Stimulated activated naive CD8-positive, alpha-beta T cell treated with anti-CD3 and anti-CD28 coated beads, Interleukin-15, Interleukin-2, amounts not matched to agents 100 ng/mL and 50 ng/mL, for 24 hours (primary cell): Measurements from ENCODE around the gene SRBD1.

Experiments used
- H3K27ac Mint-ChIP-seq: one replicate; pipeline ENCODE4 v1.8.0; 2021; ENCODE audit warnings: mild to moderate bottlenecking, mixed read lengths
- H3K27me3 Mint-ChIP-seq: one replicate; pipeline ENCODE4 v1.8.0; 2021; ENCODE audit warnings: mixed read lengths
- H3K36me3 Mint-ChIP-seq: one replicate; pipeline ENCODE4 v1.8.0; 2021; ENCODE audit warnings: low read depth, mixed read lengths
- H3K4me1 Mint-ChIP-seq: one replicate; pipeline ENCODE4 v1.8.0; 2021; ENCODE audit warnings: low read depth, mixed read lengths
- H3K4me3 Mint-ChIP-seq: one replicate; pipeline ENCODE4 v1.8.0; 2021; ENCODE audit warnings: mild to moderate bottlenecking, mixed read lengths
- H3K9me3 Mint-ChIP-seq: one replicate; pipeline ENCODE4 v1.8.0; 2021; ENCODE audit warnings: mixed read lengths

Gene SRBD1

GRCh38 chr2:45616658-45617411 lies 5.8 kb upstream of the SRBD1 start:
- Mint-ChIP-seq H3K27me3 (peaks cover 2% of the 10 kb centered on the region), H3K4me1 (peaks cover 6% of the 10 kb centered on the region), H3K4me3 (no peak overlapping the region)

GRCh38 chr2:45614871-45615415 lies 3.9 kb upstream of the SRBD1 start:
- Mint-ChIP-seq H3K9me3 (no peaks in the 10 kb centered on the region), H3K27ac (no peak overlapping the region), H3K4me3 (no peak overlapping the region), H3K27me3 (no peaks in the 10 kb centered on the region), H3K36me3 (no peaks in the 10 kb centered on the region), H3K4me1 (peaks cover 16% of the 10 kb centered on the region)

More at GRCh38 chr2:45616658-45617411, 5.8 kb upstream of the SRBD1 start:
- no peaks in the 10 kb centered on the region for H3K36me3 Mint-ChIP-seq
- H3K9me3 Mint-ChIP-seq, result no peaks in the 10 kb centered on the region
- H3K27ac Mint-ChIP-seq, result no peak overlapping the region

GRCh38 chr2:45614330-45614729 lies 3.3 kb upstream of the SRBD1 start:
- H3K4me3 Mint-ChIP-seq, result no peak overlapping the region
- peaks cover 22% of the 10 kb centered on the region for H3K4me1 Mint-ChIP-seq
- no peaks in the 10 kb centered on the region for H3K9me3 Mint-ChIP-seq
- no peaks in the 10 kb centered on the region for H3K27me3 Mint-ChIP-seq
- H3K36me3 Mint-ChIP-seq, result peaks cover under 1% of the 10 kb centered on the region
- H3K27ac Mint-ChIP-seq, result no peak overlapping the region

- Mint-ChIP-seq H3K4me3 (no peak overlapping the region), H3K27ac (no peak overlapping the region), H3K9me3 (no peaks in the 10 kb centered on the region), H3K36me3 (peaks cover 3% of the 10 kb centered on the region), H3K4me1 (peaks cover 29% of the 10 kb centered on the region), H3K27me3 (no peaks in the 10 kb centered on the region)
These were observed 1.7 kb upstream of the SRBD1 start for GRCh38 chr2:45612731-45613130.

GRCh38 chr2:45612285-45612684 lies 1.2 kb upstream of the SRBD1 start:
- Mint-ChIP-seq H3K9me3 (no peaks in the 10 kb centered on the region), H3K36me3 (peaks cover 3% of the 10 kb centered on the region), H3K27me3 (no peaks in the 10 kb centered on the region), H3K27ac (no peak overlapping the region), H3K4me3 (no peak overlapping the region), H3K4me1 (peaks cover 32% of the 10 kb centered on the region)

GRCh38 chr2:45610281-45611019 lies 617 bp downstream of the SRBD1 start:
- Mint-ChIP-seq H3K9me3 (no peaks in the 10 kb centered on the region), H3K4me1 (peaks cover 37% of the 10 kb centered on the region), H3K4me3 (peak overlapping the region; percentile 97), H3K27me3 (no peaks in the 10 kb centered on the region), H3K36me3 (peaks cover 4% of the 10 kb centered on the region), H3K27ac (peak overlapping the region; percentile 98)

- Mint-ChIP-seq H3K27me3 (no peaks in the 10 kb centered on the region), H3K27ac (no peak overlapping the region), H3K4me1 (peaks cover 37% of the 10 kb centered on the region), H3K36me3 (peaks cover 25% of the 10 kb centered on the region), H3K9me3 (no peaks in the 10 kb centered on the region), H3K4me3 (no peak overlapping the region)
These were observed 3.4 kb downstream of the SRBD1 start for GRCh38 chr2:45607701-45608100.

GRCh38 chr2:45606796-45607195 lies 4.3 kb downstream of the SRBD1 start:
- no peaks in the 10 kb centered on the region for H3K9me3 Mint-ChIP-seq
- no peaks in the 10 kb centered on the region for H3K27me3 Mint-ChIP-seq
- H3K4me1 Mint-ChIP-seq, result peaks cover 31% of the 10 kb centered on the region
- peaks cover 31% of the 10 kb centered on the region for H3K36me3 Mint-ChIP-seq
- H3K4me3 Mint-ChIP-seq, result no peak overlapping the region
- no peak overlapping the region for H3K27ac Mint-ChIP-seq

- Mint-ChIP-seq H3K9me3 (no peaks in the 10 kb centered on the region), H3K4me3 (no peak overlapping the region), H3K27ac (no peak overlapping the region), H3K4me1 (peaks cover 23% of the 10 kb centered on the region), H3K36me3 (peaks cover 48% of the 10 kb centered on the region), H3K27me3 (no peaks in the 10 kb centered on the region)
These were observed 6.0 kb downstream of the SRBD1 start for GRCh38 chr2:45605116-45605515.

GRCh38 chr2:45602624-45603023 lies 8.4 kb downstream of the SRBD1 start:
- Mint-ChIP-seq H3K9me3 (no peaks in the 10 kb centered on the region), H3K4me1 (peaks cover 7% of the 10 kb centered on the region), H3K27me3 (no peaks in the 10 kb centered on the region), H3K4me3 (no peak overlapping the region), H3K27ac (no peak overlapping the region), H3K36me3 (peaks cover 67% of the 10 kb centered on the region)

GRCh38 chr2:45598545-45598944 lies 12.5 kb downstream of the SRBD1 start:
- Mint-ChIP-seq H3K27ac (no peak overlapping the region), H3K4me3 (no peak overlapping the region), H3K4me1 (no peaks in the 10 kb centered on the region), H3K9me3 (no peaks in the 10 kb centered on the region), H3K27me3 (no peaks in the 10 kb centered on the region), H3K36me3 (peaks cover 89% of the 10 kb centered on the region)

- no peaks in the 10 kb centered on the region for H3K27me3 Mint-ChIP-seq
- peaks cover 91% of the 10 kb centered on the region for H3K36me3 Mint-ChIP-seq
- no peaks in the 10 kb centered on the region for H3K9me3 Mint-ChIP-seq
- H3K4me1 Mint-ChIP-seq, result peaks cover 3% of the 10 kb centered on the region
- H3K27ac Mint-ChIP-seq, result no peak overlapping the region
- no peak overlapping the region for H3K4me3 Mint-ChIP-seq
These were observed 14.3 kb downstream of the SRBD1 start for GRCh38 chr2:45596761-45597160.

- Mint-ChIP-seq H3K4me3 (no peak overlapping the region), H3K27me3 (no peaks in the 10 kb centered on the region), H3K4me1 (peaks cover 3% of the 10 kb centered on the region), H3K9me3 (no peaks in the 10 kb centered on the region), H3K36me3 (peaks cover 91% of the 10 kb centered on the region), H3K27ac (peak overlapping the region; percentile 50)
These were observed 15.2 kb downstream of the SRBD1 start for GRCh38 chr2:45595721-45596435.

- Mint-ChIP-seq H3K4me1 (peaks cover 18% of the 10 kb centered on the region), H3K27ac (no peak overlapping the region), H3K27me3 (no peaks in the 10 kb centered on the region), H3K9me3 (no peaks in the 10 kb centered on the region), H3K4me3 (no peak overlapping the region), H3K36me3 (peaks cover 61% of the 10 kb centered on the region)
These were observed 20.0 kb downstream of the SRBD1 start for GRCh38 chr2:45591073-45591472.
